IMR-90 (cell line): ENCODE measurements around the gene SLC19A2. TPM values are rescaled to one million over a fixed set of nuclear protein-coding genes. Genes with fewer than 3 reads are reported as not detected.

Source experiments
- ATAC-seq: fragments of 200-7000 bp; cut with Tn5 transposase; 2 replicates; pipeline ENCODE4 v1.9.1; 2020; ENCODE audit warnings: low read depth, mild to moderate bottlenecking, moderate library complexity
- BruUV-seq: library from RNA; stranded (reverse); fragments of 400-500 nt; replicated peaks from 2 replicates; lab custom pipeline; 2021; lab: Mats Ljungman, UMichigan
- CTCF ChIA-PET: fragments of 300-600 bp; formaldehyde crosslinking; extraction: SDS; loops from one replicate; lab custom pipeline; 2021; ENCODE audit warnings: antibody characterized with exemption; lab: Yijun Ruan, JAX
- POLR2A ChIA-PET: fragments of 300-600 bp; sonication (Branson Sonifier 250); formaldehyde crosslinking; loops from one replicate; lab custom pipeline; 2022; ENCODE audit warnings: antibody characterized with exemption; ENCODE audit not compliant: unreplicated experiment; lab: Charles Lee
- DNase-seq: peaks from one replicate; pipeline ENCODE4 v3.0.0; 2013
- H2AFZ ChIP-seq: replicated peaks from 2 replicates; pipeline ENCODE3; 2013; ENCODE audit warnings: low read length, mild to moderate bottlenecking; ENCODE audit not compliant: poor library complexity
- H2AK5ac ChIP-seq: 2 replicates; pipeline ENCODE4 v1.6.1; 2013; ENCODE audit warnings: low read depth, low read length, inconsistent platforms
- H2AK9ac ChIP-seq: replicated peaks from 2 replicates; pipeline ENCODE3; 2013; ENCODE audit warnings: mild to moderate bottlenecking, low read depth, low read length, moderate library complexity; ENCODE audit not compliant: poor library complexity
- H2BK120ac ChIP-seq: 2 replicates; pipeline ENCODE4 v1.6.1; 2013; ENCODE audit warnings: low read depth, low read length, inconsistent platforms
- H2BK15ac ChIP-seq: 3 replicates; pipeline ENCODE4 v1.6.1; 2013; ENCODE audit warnings: low read depth, low read length, inconsistent platforms
- H2BK20ac ChIP-seq: 2 replicates; pipeline ENCODE4 v1.6.1; 2013; ENCODE audit warnings: low read depth, mild to moderate bottlenecking, inconsistent platforms, low read length, moderate library complexity
- H2BK5ac ChIP-seq: 2 replicates; pipeline ENCODE4 v1.6.1; 2013; ENCODE audit warnings: mild to moderate bottlenecking, low read depth, low read length, inconsistent platforms; ENCODE audit not compliant: poor library complexity, severe bottlenecking
- H3K14ac ChIP-seq: replicated peaks from 2 replicates; pipeline ENCODE4 v1.6.1; 2013; ENCODE audit warnings: low read depth, low read length, inconsistent platforms
- H3K18ac ChIP-seq: 2 replicates; pipeline ENCODE4 v1.6.1; 2013; ENCODE audit warnings: low read depth, low read length, control low read depth
- H3K23ac ChIP-seq: 2 replicates; pipeline ENCODE4 v1.6.1; 2013; ENCODE audit warnings: low read depth, low read length, inconsistent platforms
- H3K27ac ChIP-seq: 2 replicates; pipeline ENCODE4 v1.5.1; 2013; ENCODE audit warnings: mild to moderate bottlenecking, control low read depth, low read length; ENCODE audit not compliant: insufficient read depth
- H3K27me3 ChIP-seq: 2 replicates; pipeline ENCODE4 v1.6.1; 2013; ENCODE audit warnings: low read length; ENCODE audit not compliant: control insufficient read depth, insufficient read depth
- H3K36me3 ChIP-seq: 2 replicates; pipeline ENCODE4 v1.6.1; 2013; ENCODE audit warnings: low read length, mixed read lengths; ENCODE audit not compliant: control insufficient read depth, insufficient read depth
- H3K4ac ChIP-seq: 2 replicates; pipeline ENCODE4 v1.6.1; 2013; ENCODE audit warnings: low read depth, low read length, inconsistent platforms
- H3K4me1 ChIP-seq: 2 replicates; pipeline ENCODE4 v1.6.1; 2013; ENCODE audit warnings: low read length, mixed read lengths; ENCODE audit not compliant: control insufficient read depth, insufficient read depth
- H3K4me2 ChIP-seq: 2 replicates; pipeline ENCODE4 v1.6.1; 2013; ENCODE audit warnings: low read depth, mild to moderate bottlenecking, control low read depth, low read length, moderate library complexity
- H3K4me3 ChIP-seq: 2 replicates; pipeline ENCODE4 v1.5.1; 2013; ENCODE audit warnings: low read depth, mild to moderate bottlenecking, control low read depth, low read length, moderate library complexity; ENCODE audit not compliant: insufficient read depth
- H3K56ac ChIP-seq: 2 replicates; pipeline ENCODE4 v1.6.1; 2013; ENCODE audit warnings: low read length, inconsistent platforms; ENCODE audit not compliant: insufficient read depth; ENCODE audit errors: extremely low read depth
- H3K79me1 ChIP-seq, 2 experiments: 2 replicates each; pipeline ENCODE4 v1.6.1; 2013; ENCODE audit warnings: low read length in 2 of 2, inconsistent platforms in 1 of 2, low read depth in 1 of 2
- H3K9ac ChIP-seq: 2 replicates; pipeline ENCODE4 v1.6.1; 2013; ENCODE audit warnings: low read depth, low read length, control low read depth
- H3K9me1 ChIP-seq: 2 replicates; pipeline ENCODE4 v1.6.1; 2013; ENCODE audit warnings: low read length, inconsistent platforms; ENCODE audit not compliant: insufficient read depth
- H3K9me3 ChIP-seq: 2 replicates; pipeline ENCODE4 v1.6.1; 2013; ENCODE audit warnings: low read length; ENCODE audit not compliant: control insufficient read depth, insufficient read depth
- H4K20me1 ChIP-seq: 2 replicates; pipeline ENCODE4 v1.6.1; 2013; ENCODE audit warnings: low read length, inconsistent platforms; ENCODE audit not compliant: insufficient read depth
- H4K5ac ChIP-seq: 2 replicates; pipeline ENCODE4 v1.6.1; 2013; ENCODE audit warnings: mild to moderate bottlenecking, low read depth, low read length, control low read depth
- H4K8ac ChIP-seq, 2 experiments: 2 replicates each; pipeline ENCODE4 v1.6.1; 2013; ENCODE audit warnings: low read depth in 2 of 2, low read length in 2 of 2, control low read depth in 1 of 2, inconsistent platforms in 1 of 2
- H4K91ac ChIP-seq: 2 replicates; pipeline ENCODE4 v1.6.1; 2013; ENCODE audit warnings: low read depth, low read length, inconsistent platforms; ENCODE audit not compliant: insufficient read depth
- CEBPB ChIP-seq: IDR thresholded peaks from 2 replicates; pipeline ENCODE4 v1.6.1; 2012; ENCODE audit warnings: low read depth, low read length, improper control_type of control experiment
- FOS ChIP-seq: fragments of 150-350 bp; IDR thresholded peaks from 2 replicates; pipeline ENCODE4 v1.6.1; 2016; ENCODE audit warnings: low read depth, low read length
- MAFK ChIP-seq: IDR thresholded peaks from 2 replicates; pipeline ENCODE4 v1.6.1; 2012; ENCODE audit warnings: low read depth, low read length, improper control_type of control experiment
- MXI1 ChIP-seq: IDR thresholded peaks from 2 replicates; pipeline ENCODE4 v1.6.1; 2012; ENCODE audit warnings: low read depth, mild to moderate bottlenecking, low read length, moderate library complexity, borderline replicate concordance
- POLR2A ChIP-seq: IDR thresholded peaks from 2 replicates; pipeline ENCODE4 v1.6.1; 2012; ENCODE audit warnings: mild to moderate bottlenecking, low read depth, low read length
- RAD21 ChIP-seq: IDR thresholded peaks from 2 replicates; pipeline ENCODE4 v1.6.1; 2012; ENCODE audit warnings: low read length, improper control_type of control experiment
- RFX5 ChIP-seq: IDR thresholded peaks from 2 replicates; pipeline ENCODE4 v1.8.0; 2012; ENCODE audit warnings: low read depth, mild to moderate bottlenecking, low read length, moderate library complexity
- SMC3 ChIP-seq: fragments of 150-350 bp; IDR thresholded peaks from 2 replicates; pipeline ENCODE4 v1.6.1; 2016; ENCODE audit warnings: low read depth, mild to moderate bottlenecking, antibody characterized with exemption, low read length, moderate library complexity
- WGBS, 2 experiments: methylation state at CpG; one replicate each; pipeline versions ENCODE4 v1.1.5 to v1.1.7; 2013; ENCODE audit warnings: missing lambda C conversion rate in 2 of 2; ENCODE audit not compliant: insufficient read length in 1 of 2; ENCODE audit errors: extremely low coverage in 2 of 2; 5-methylcytosine and 5-hydroxymethylcytosine counted together
- dilution Hi-C: fragments of 300-500 bp; cut with HindIII; formaldehyde crosslinking; loops from one replicate; pipeline ENCODE4 v1.14.3; 2018; ENCODE audit warnings: low sequenced_read_pairs; ENCODE audit not compliant: unreplicated experiment
- in situ Hi-C: fragments of 300-500 bp; cut with MboI; formaldehyde crosslinking; loops from 3 replicates; pipeline ENCODE4 v1.14.3; 2019; ENCODE audit warnings: low sequenced_read_pairs, inconsistent platforms, mixed read lengths
- intact Hi-C: fragments of 100-400 bp; cut with micrococcal nuclease; formaldehyde crosslinking; loops from 2 replicates; pipeline ENCODE4 v1.10.0; 2022
- polyA plus RNA-seq, 3 experiments: library from polyadenylated mRNA; depleted of rRNA; stranded (reverse); fragments of >200 nt; gene quantifications; 2 replicates each; pipeline ENCODE4 v1.2.3, GENCODE V29; 2012; ENCODE audit warnings: low replicate concordance in 1 of 3
- total RNA-seq: library from RNA; depleted of rRNA; stranded (reverse); fragments of >200 nt; gene quantifications from 2 replicates; pipeline ENCODE4 v1.2.3, GENCODE V29; 2012

The SLC19A2 gene
- total and polyA plus RNA-seq, 2 of the 4 experiments (the other 2 are of a cell fraction) = 3.6 to 5.2 TPM

DNA sequence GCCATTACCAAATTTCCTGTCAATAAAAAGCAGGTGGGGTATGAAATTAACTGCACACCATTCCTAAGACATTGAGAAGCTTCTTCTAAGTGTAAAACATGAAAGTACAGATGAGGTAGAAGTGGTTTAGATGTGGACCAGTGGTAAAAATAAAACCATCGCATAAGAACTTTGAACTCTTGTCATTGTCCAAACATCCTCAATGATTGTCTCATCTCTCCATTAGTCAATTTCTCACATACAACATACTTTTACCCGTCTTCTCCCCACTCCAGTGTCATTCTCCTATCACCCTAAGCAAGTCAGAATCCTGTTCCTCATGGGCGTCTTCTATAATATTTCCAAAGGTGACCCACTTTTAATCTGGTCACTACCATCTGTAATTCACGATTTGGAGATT, 24.3 kb upstream of the SLC19A2 start:
- no peak overlapping the region for H3K56ac ChIP-seq
- intact Hi-C loops = no loop called here
- no TSS peak for BruUV-seq
- DNase-seq (no peak), ATAC-seq (no peak)
- H2AFZ ChIP-seq = no peak overlapping the region
- no peak overlapping the region for H3K18ac ChIP-seq
- H4K91ac ChIP-seq = no peak overlapping the region
- no peaks in the 10 kb centered on the region for H3K36me3 ChIP-seq
- H4K8ac ChIP-seq = no peak overlapping the region
- H2BK20ac ChIP-seq = no peak overlapping the region
- H2AK9ac ChIP-seq = no peak overlapping the region
- dilution Hi-C loops = no loop called here
- no peak overlapping the region for H2AK5ac ChIP-seq
- H3K4me2 ChIP-seq = no peak overlapping the region
- H3K27ac ChIP-seq = no peak overlapping the region
- no peak overlapping the region for H2BK15ac ChIP-seq
- no peak overlapping the region for H3K9ac ChIP-seq
- H3K4me3 ChIP-seq = no peak overlapping the region
- no peak overlapping the region for H2BK5ac ChIP-seq
- TF ChIP-seq RFX5 = no peak
- TF ChIP-seq RAD21 = no peak
- no peak for TF ChIP-seq SMC3
- TF ChIP-seq CEBPB = no peak
- no peak for TF ChIP-seq FOS
- TF ChIP-seq MXI1 = no peak
- no peak for TF ChIP-seq MAFK
- TF ChIP-seq POLR2A = no peak
- H2BK120ac ChIP-seq = no peak overlapping the region
- H3K9me3 ChIP-seq = no peaks in the 10 kb centered on the region
- 100% methylated on average over 1 of the region's 4 CpGs for WGBS, 2 experiments
- H3K4me1 ChIP-seq = no peaks in the 10 kb centered on the region
- no peaks in the 10 kb centered on the region for H3K9me1 ChIP-seq
- H4K20me1 ChIP-seq = no peaks in the 10 kb centered on the region
- ChIA-PET CTCF (interaction anchor here (1.1 kb wide), 1 partner anchor 24 kb away, joined by 3 read pairs; the partner anchor contains the start of gene SLC19A2), POLR2A (no interaction called here)
- in situ Hi-C loops = no loop called here
- H3K4ac ChIP-seq = no peak overlapping the region
- H4K5ac ChIP-seq = no peak overlapping the region
- H3K27me3 ChIP-seq = no peaks in the 10 kb centered on the region; the same call in 1 of the 2 replicates
- H3K23ac ChIP-seq = no peak overlapping the region
- H3K79me1 ChIP-seq = no peaks in the 10 kb centered on the region
- H3K14ac ChIP-seq = no peak overlapping the region
